Measurements from ENCODE around the gene NPPA. TPM values are rescaled to one million over a fixed set of nuclear protein-coding genes. Genes with fewer than 3 reads are reported as not detected.
"Not testable (repeated sequence)": the region's sequence is repeated elsewhere in the genome, so short reads cannot be mapped to it uniquely, and the experiment has no call there.

NPPA gene
- total RNA-seq, 1 donor from 2014 or later = not detected

DNA sequence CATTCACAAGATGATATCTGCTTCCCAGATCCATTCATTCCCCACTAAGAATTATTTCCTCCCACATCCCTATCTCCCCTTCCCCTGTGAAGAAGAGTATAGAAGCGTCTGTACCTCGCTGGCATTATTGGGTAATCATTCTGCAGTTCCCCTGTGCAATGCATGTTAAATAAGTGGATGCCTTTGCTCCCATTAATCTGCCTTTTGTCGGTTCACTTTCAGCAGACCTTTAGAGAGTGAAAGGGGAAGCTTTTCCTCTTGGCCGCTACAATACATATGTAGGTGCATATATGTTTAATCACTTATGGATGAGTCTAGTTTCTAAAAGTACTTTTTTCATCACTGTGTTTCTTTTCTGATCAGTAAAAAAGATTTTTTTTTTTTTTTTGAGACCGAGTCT, 34.6 kb downstream of the NPPA start:
- no peak overlapping the region for H3K27ac Mint-ChIP-seq
- H3K4me3 Mint-ChIP-seq = no peak overlapping the region
- peaks cover 21% of the 10 kb centered on the region for H3K36me3 Mint-ChIP-seq
- H3K4me1 Mint-ChIP-seq (ENCODE audit: unreplicated experiment) = peaks cover 16% of the 10 kb centered on the region
- no peaks in the 10 kb centered on the region for H3K27me3 Mint-ChIP-seq
- TF ChIP-seq, protein P1, sequence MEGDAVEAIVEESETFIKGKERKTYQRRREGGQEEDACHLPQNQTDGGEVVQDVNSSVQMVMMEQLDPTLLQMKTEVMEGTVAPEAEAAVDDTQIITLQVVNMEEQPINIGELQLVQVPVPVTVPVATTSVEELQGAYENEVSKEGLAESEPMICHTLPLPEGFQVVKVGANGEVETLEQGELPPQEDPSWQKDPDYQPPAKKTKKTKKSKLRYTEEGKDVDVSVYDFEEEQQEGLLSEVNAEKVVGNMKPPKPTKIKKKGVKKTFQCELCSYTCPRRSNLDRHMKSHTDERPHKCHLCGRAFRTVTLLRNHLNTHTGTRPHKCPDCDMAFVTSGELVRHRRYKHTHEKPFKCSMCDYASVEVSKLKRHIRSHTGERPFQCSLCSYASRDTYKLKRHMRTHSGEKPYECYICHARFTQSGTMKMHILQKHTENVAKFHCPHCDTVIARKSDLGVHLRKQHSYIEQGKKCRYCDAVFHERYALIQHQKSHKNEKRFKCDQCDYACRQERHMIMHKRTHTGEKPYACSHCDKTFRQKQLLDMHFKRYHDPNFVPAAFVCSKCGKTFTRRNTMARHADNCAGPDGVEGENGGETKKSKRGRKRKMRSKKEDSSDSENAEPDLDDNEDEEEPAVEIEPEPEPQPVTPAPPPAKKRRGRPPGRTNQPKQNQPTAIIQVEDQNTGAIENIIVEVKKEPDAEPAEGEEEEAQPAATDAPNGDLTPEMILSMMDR (conservative IDR thresholded peaks at IDR 0.05) = no peak
- DNase-seq (ENCODE audit: extremely low spot score, unreplicated experiment) = no peak
- no peaks in the 10 kb centered on the region for H3K9me3 Mint-ChIP-seq

DNA sequence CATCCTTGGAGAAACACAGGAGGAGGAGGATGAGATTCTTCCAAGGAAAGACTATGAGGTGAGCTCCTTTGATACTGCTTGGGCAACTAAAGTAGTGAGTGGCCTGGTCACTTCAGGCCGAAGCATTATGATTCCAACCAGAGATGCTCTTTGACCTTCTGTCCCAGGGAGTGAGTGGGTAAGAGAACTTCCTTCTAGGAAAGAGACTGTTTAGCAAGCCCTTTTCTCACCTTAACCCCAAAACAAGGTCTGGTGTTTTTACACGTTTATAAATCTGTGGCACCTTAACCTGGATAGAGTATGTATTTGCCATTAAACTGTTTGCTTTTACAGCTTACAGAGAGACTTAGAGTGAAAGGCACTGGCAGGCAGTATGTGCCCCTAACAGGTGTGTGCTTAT, 40.5 kb downstream of the NPPA start:
- Mint-ChIP-seq H3K4me1 (ENCODE audit: unreplicated experiment) (peaks cover 34% of the 10 kb centered on the region), H3K27ac (peak overlapping the region; percentile 100), H3K36me3 (peaks cover 11% of the 10 kb centered on the region), H3K4me3 (peak overlapping the region; percentile 100), H3K27me3 (no peaks in the 10 kb centered on the region), H3K9me3 (no peaks in the 10 kb centered on the region)
- no peak for DNase-seq (ENCODE audit: extremely low spot score, unreplicated experiment)
- TF ChIP-seq, protein P1 (conservative IDR thresholded peaks at IDR 0.05) = no peak

DNA sequence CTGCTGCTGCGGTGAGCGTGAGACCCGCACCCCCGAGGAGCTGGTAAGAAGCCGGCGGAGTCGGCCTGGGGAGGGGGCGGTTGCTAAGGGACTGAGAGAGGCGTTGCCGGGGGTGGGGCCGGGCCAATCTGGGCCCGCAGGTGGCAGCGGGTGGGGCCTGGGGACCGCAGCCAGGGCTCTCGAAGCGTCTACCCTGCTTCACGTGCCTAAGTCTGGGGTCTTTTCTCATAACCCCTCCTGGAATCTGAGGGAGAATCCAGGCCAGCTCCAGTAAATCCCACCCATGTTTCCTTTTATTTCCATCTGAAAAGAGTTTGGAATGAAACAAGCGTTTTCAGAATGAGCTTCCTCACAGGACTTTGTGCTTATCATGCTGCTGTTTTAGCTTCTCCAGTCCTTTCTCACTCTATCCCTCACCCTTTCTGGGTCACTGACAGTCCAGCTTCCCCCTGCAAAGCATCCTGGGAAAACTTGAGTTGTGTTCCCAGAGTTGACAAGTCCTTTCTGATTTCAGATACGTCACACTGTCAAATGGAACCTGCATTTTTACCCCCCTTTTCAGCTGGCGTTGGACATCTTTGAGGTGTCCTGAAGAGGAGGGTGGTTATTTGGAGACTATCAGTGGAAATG, 41.2 kb downstream of the NPPA start:
- Mint-ChIP-seq H3K9me3 (no peaks in the 10 kb centered on the region), H3K27ac (peak overlapping the region; percentile 100), H3K4me3 (peak overlapping the region; percentile 100), H3K36me3 (peaks cover 5% of the 10 kb centered on the region), H3K27me3 (no peaks in the 10 kb centered on the region), H3K4me1 (ENCODE audit: unreplicated experiment) (peaks cover 39% of the 10 kb centered on the region)
- TF ChIP-seq, protein P1 (conservative IDR thresholded peaks at IDR 0.05) = no peak
- no peak for DNase-seq (ENCODE audit: extremely low spot score, unreplicated experiment)

DNA sequence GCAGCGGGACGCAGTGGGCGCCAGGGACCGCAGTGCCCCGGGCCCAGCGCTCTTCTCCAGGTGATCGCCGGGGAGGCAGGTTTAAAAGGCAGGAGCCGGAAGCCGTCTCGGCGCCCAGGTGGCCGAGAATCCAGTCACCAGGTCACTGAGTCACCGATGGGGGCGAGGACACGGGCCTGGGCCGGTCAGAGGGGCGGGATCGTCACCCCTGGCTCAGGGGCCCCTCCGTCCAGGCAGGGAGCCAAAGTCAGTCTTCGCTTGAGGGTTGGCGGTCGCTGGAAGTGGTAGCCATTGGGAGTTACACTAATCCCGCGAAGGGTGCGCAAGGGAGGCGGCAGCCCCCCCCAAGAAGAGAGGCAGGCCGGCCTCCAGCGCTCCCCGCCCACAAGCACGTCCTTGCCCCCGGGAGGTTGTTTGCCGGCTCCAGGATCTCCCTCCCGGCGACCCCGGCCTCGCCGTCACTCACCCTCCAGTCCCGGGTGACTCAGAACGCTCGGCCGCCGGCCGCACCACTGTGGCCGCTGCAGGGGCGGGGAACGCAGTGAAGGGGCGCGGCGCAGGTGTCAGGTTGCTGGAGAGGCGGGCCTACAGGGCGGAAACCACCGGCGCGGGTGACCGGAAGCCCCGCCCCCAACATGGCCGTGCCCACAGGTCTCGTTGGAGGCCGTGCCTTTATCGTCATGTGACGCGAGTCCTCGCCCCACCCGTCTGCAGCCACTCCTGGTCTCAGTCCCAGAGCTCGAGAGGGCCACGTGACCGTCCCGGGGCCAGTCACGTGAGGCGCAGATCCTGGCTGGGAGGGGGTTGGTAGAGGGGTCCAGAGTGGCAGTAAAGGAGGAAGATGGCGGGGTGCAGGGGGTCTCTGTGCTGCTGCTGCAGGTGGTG, 41.9 kb downstream of the NPPA start, which contains the start of the genes CLCN6 and MTHFR:
CLCN6 (plus strand) TSS at position 770 of the 885 bp plus-strand sequence; CDS start at position 842, 72 bp downstream.
MTHFR (minus strand) TSS at position 543 of the 885 bp plus-strand sequence. CDS start 2,848 bp downstream, outside the sequence.
- Mint-ChIP-seq H3K27ac (peak within 1 kb of the TSS; percentile 100), H3K4me3 (peak within 1 kb of the TSS; percentile 100), H3K9me3 (no peaks in the 10 kb centered on the region), H3K27me3 (no peaks in the 10 kb centered on the region), H3K36me3 (peaks cover 5% of the 10 kb centered on the region), H3K4me1 (ENCODE audit: unreplicated experiment) (peaks cover 39% of the 10 kb centered on the region)
- TF ChIP-seq, protein P1 (conservative IDR thresholded peaks at IDR 0.05) = no peak
- peak; percentile 100 for DNase-seq (ENCODE audit: extremely low spot score, unreplicated experiment)

DNA sequence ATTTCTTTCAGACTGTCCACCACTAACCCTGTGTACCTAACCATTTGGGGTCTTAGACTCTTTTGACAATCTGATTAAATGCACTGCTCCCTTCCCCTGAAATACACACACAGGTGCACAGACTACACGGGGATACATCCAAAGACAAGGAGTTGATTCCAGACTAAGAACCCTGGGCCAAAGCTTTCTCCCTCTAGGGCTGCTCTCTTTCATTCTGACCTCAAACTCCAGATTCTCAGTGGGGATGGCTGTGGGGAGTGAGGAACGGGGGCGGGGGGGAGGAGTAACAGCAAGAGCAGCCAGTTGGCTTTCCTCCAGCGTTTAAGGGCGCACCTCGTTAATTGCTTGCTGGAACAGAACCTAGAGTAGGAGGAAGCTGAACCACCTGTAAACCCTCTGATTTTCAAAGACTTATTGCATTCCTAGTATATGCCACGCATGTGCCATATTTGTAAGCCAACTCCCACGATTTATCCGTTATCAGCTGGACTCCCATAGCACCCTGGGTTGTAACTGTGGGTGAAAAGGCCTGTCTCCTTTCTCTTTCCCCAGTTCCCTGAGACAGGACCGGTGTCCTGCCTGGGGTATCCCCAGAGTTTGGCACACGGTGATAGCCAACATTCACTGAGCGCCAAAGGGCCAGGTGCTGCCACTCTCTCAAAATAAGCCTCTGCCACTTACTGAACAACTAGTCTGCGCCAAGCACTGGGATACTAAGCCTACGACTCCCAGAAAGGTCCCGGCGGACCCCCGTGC, 42.7 kb downstream of the NPPA start:
- no peak for DNase-seq (ENCODE audit: extremely low spot score, unreplicated experiment)
- Mint-ChIP-seq H3K9me3 (no peaks in the 10 kb centered on the region), H3K4me3 (peak overlapping the region; percentile 100), H3K4me1 (ENCODE audit: unreplicated experiment) (peaks cover 39% of the 10 kb centered on the region), H3K36me3 (peaks cover 5% of the 10 kb centered on the region), H3K27me3 (no peaks in the 10 kb centered on the region), H3K27ac (peak overlapping the region; percentile 100)
- TF ChIP-seq, protein P1 (conservative IDR thresholded peaks at IDR 0.05) = no peak

DNA sequence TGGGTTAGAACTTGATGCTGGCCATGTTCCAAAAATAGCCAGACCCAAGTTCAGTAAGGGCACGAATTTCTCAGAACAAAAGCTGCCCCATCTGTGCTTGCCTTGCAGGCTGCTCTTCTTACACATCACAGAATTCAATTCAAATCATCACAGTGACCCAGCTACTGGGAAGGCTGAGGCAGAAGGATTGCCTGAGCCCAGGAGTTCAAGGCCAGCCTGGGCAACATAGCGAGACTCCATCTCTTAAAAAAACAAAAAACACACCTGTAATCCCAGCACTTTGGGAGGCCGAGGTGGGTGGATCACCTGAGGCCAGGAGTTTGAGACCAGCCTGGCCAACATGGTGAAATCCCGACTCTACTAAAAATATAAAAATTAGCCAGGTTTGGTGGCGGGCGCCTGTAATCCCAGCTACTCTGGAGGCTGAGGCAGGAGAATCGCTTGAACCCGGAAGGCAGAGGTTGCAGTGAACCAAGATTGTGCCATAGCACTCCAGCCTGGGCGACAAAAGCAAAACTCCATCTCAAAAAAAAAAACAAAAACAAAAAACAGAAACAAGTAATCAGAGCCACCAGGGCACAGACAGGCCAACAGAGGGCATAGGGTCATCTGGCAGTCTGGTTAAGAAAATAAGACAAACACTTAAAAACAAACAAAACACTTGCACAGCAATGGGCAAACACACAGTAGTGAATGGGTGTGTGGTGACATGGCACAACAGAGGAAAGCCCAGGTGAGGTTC, 43.5 kb downstream of the NPPA start:
- H3K9me3 Mint-ChIP-seq; H3K27me3 Mint-ChIP-seq; DNase-seq (ENCODE audit: extremely low spot score, unreplicated experiment); H3K36me3 Mint-ChIP-seq: not testable (repeated sequence)
- Mint-ChIP-seq H3K27ac (peak overlapping the region; percentile 100), H3K4me3 (peak overlapping the region; percentile 100), H3K4me1 (ENCODE audit: unreplicated experiment) (peaks cover 36% of the 10 kb centered on the region)
